ENCODE data around the gene C6orf136. TPM values are rescaled to one million over a fixed set of nuclear protein-coding genes. Genes with fewer than 3 reads are reported as not detected.

C6orf136 gene
- total and polyA plus RNA-seq, 9 donors, result 5.8 to 16.5 (median 12.4) TPM

- WGBS (ENCODE audit: insufficient coverage), result 0% methylated on average over 3 of the region's 10 CpGs
- peak overlapping the region; percentile 98 for H3K4me3 ChIP-seq (ENCODE audit: low read length)
- DNase-seq, result peak; percentile 86
- peaks cover 22% of the 10 kb centered on the region for H3K4me1 ChIP-seq (ENCODE audit: control insufficient read depth, insufficient read depth, low read length)
- peaks cover 37% of the 10 kb centered on the region for H3K36me3 ChIP-seq (ENCODE audit: control insufficient read depth, insufficient read depth, low read length)
- no peaks in the 10 kb centered on the region for H3K27me3 ChIP-seq (ENCODE audit: control insufficient read depth, insufficient read depth, low read length)
- H3K27ac ChIP-seq (ENCODE audit: low read length), result peak overlapping the region; percentile 100
- no peaks in the 10 kb centered on the region for H3K9me3 ChIP-seq (replicated peaks; ENCODE audit: control insufficient read depth, low read depth, low read length)
Measured at GRCh38 chr6:30615958-30616810, 30.7 kb upstream of the C6orf136 start.

- 0% methylated on average over 35 of the region's 40 CpGs for WGBS (ENCODE audit: insufficient coverage)
- peaks cover 40% of the 10 kb centered on the region for H3K36me3 ChIP-seq (ENCODE audit: control insufficient read depth, insufficient read depth, low read length)
- peak within 1 kb of the TSS; percentile 98 for H3K4me3 ChIP-seq (ENCODE audit: low read length)
- peak; percentile 100 for DNase-seq
- no peaks in the 10 kb centered on the region for H3K27me3 ChIP-seq (ENCODE audit: control insufficient read depth, insufficient read depth, low read length)
- H3K9me3 ChIP-seq (replicated peaks; ENCODE audit: control insufficient read depth, low read depth, low read length), result no peaks in the 10 kb centered on the region
- H3K4me1 ChIP-seq (ENCODE audit: control insufficient read depth, insufficient read depth, low read length), result peaks cover 22% of the 10 kb centered on the region
- H3K27ac ChIP-seq (ENCODE audit: low read length), result peak within 1 kb of the TSS; percentile 100
Measured at GRCh38 chr6:30616811-30617564, 29.9 kb upstream of the C6orf136 start, which contains the start of gene PPP1R10. Gene PPP1R10, minus strand, starts transcription at chr6:30617243. Its CDS starts 7,299 bp downstream, at chr6:30609944.

GRCh38 chr6:30617565-30618269, 29.2 kb upstream of the C6orf136 start, which contains the start of gene MRPS18B:
Gene MRPS18B, plus strand, starts transcription at chr6:30617840. Its CDS starts 26 bp downstream, at chr6:30617866.
- Histone ChIP-seq H3K27me3 (ENCODE audit: control insufficient read depth, insufficient read depth, low read length) (no peaks in the 10 kb centered on the region), H3K9me3 (replicated peaks; ENCODE audit: control insufficient read depth, low read depth, low read length) (no peaks in the 10 kb centered on the region), H3K36me3 (ENCODE audit: control insufficient read depth, insufficient read depth, low read length) (peaks cover 46% of the 10 kb centered on the region), H3K4me3 (ENCODE audit: low read length) (peak within 1 kb of the TSS; percentile 98), H3K4me1 (ENCODE audit: control insufficient read depth, insufficient read depth, low read length) (peaks cover 20% of the 10 kb centered on the region), H3K27ac (ENCODE audit: low read length) (peak within 1 kb of the TSS; percentile 100)
- DNase-seq, result peak; percentile 100
- under 1% methylated on average over 27 of the region's 34 CpGs for WGBS (ENCODE audit: insufficient coverage)

- WGBS (ENCODE audit: insufficient coverage), result 0% methylated on average over 3 of the region's 8 CpGs
- Histone ChIP-seq H3K27me3 (ENCODE audit: control insufficient read depth, insufficient read depth, low read length) (no peaks in the 10 kb centered on the region), H3K36me3 (ENCODE audit: control insufficient read depth, insufficient read depth, low read length) (peaks cover 48% of the 10 kb centered on the region), H3K4me3 (ENCODE audit: low read length) (peak overlapping the region; percentile 81), H3K9me3 (replicated peaks; ENCODE audit: control insufficient read depth, low read depth, low read length) (no peaks in the 10 kb centered on the region), H3K27ac (ENCODE audit: low read length) (peak overlapping the region; percentile 93), H3K4me1 (ENCODE audit: control insufficient read depth, insufficient read depth, low read length) (peaks cover 18% of the 10 kb centered on the region)
- DNase-seq, result no peak
Measured at GRCh38 chr6:30618270-30618797, 28.6 kb upstream of the C6orf136 start.

- Histone ChIP-seq H3K9me3 (replicated peaks; ENCODE audit: control insufficient read depth, low read depth, low read length) (no peaks in the 10 kb centered on the region), H3K27me3 (ENCODE audit: control insufficient read depth, insufficient read depth, low read length) (no peaks in the 10 kb centered on the region), H3K4me1 (ENCODE audit: control insufficient read depth, insufficient read depth, low read length) (peaks cover 6% of the 10 kb centered on the region), H3K36me3 (ENCODE audit: control insufficient read depth, insufficient read depth, low read length) (peaks cover 55% of the 10 kb centered on the region), H3K4me3 (ENCODE audit: low read length) (no peak overlapping the region), H3K27ac (ENCODE audit: low read length) (no peak overlapping the region)
- WGBS (ENCODE audit: insufficient coverage), result no CpG with 5 or more reads among the region's 11 CpGs
- no peak for DNase-seq
Measured at GRCh38 chr6:30619561-30619960, 27.4 kb upstream of the C6orf136 start.

- Histone ChIP-seq H3K27ac (ENCODE audit: low read length) (peak overlapping the region; percentile 95), H3K4me3 (ENCODE audit: low read length) (no peak overlapping the region), H3K36me3 (ENCODE audit: control insufficient read depth, insufficient read depth, low read length) (peaks cover 74% of the 10 kb centered on the region), H3K27me3 (ENCODE audit: control insufficient read depth, insufficient read depth, low read length) (no peaks in the 10 kb centered on the region), H3K4me1 (ENCODE audit: control insufficient read depth, insufficient read depth, low read length) (peaks cover 16% of the 10 kb centered on the region), H3K9me3 (replicated peaks; ENCODE audit: control insufficient read depth, low read depth, low read length) (no peaks in the 10 kb centered on the region)
- no peak for DNase-seq
- 100% methylated on average over 4 of the region's 8 CpGs for WGBS (ENCODE audit: insufficient coverage)
Measured at GRCh38 chr6:30625511-30625910, 21.4 kb upstream of the C6orf136 start.

- Histone ChIP-seq H3K4me1 (ENCODE audit: control insufficient read depth, insufficient read depth, low read length) (peaks cover 16% of the 10 kb centered on the region), H3K4me3 (ENCODE audit: low read length) (peak within 1 kb of the TSS; percentile 76), H3K36me3 (ENCODE audit: control insufficient read depth, insufficient read depth, low read length) (peaks cover 75% of the 10 kb centered on the region), H3K27ac (ENCODE audit: low read length) (peak within 1 kb of the TSS; percentile 95), H3K27me3 (ENCODE audit: control insufficient read depth, insufficient read depth, low read length) (no peaks in the 10 kb centered on the region), H3K9me3 (replicated peaks; ENCODE audit: control insufficient read depth, low read depth, low read length) (no peaks in the 10 kb centered on the region)
- WGBS (ENCODE audit: insufficient coverage), result 2% methylated on average over 25 of the region's 36 CpGs
- DNase-seq, result peak; percentile 93
Measured at GRCh38 chr6:30626484-30627366, 20.2 kb upstream of the C6orf136 start, which contains the start of gene ATAT1. Gene ATAT1, plus strand, starts transcription at chr6:30626874.

GRCh38 chr6:30635834-30636233, 11.1 kb upstream of the C6orf136 start:
- Histone ChIP-seq H3K36me3 (ENCODE audit: control insufficient read depth, insufficient read depth, low read length) (peaks cover 56% of the 10 kb centered on the region), H3K4me3 (ENCODE audit: low read length) (no peak overlapping the region), H3K27ac (ENCODE audit: low read length) (no peak overlapping the region), H3K9me3 (replicated peaks; ENCODE audit: control insufficient read depth, low read depth, low read length) (no peaks in the 10 kb centered on the region), H3K27me3 (ENCODE audit: control insufficient read depth, insufficient read depth, low read length) (no peaks in the 10 kb centered on the region), H3K4me1 (ENCODE audit: control insufficient read depth, insufficient read depth, low read length) (no peaks in the 10 kb centered on the region)
- 97% methylated on average over 3 of the region's 3 CpGs for WGBS (ENCODE audit: insufficient coverage)
- no peak for DNase-seq

GRCh38 chr6:30640481-30640880, 6.5 kb upstream of the C6orf136 start:
- Histone ChIP-seq H3K27me3 (ENCODE audit: control insufficient read depth, insufficient read depth, low read length) (no peaks in the 10 kb centered on the region), H3K4me1 (ENCODE audit: control insufficient read depth, insufficient read depth, low read length) (no peaks in the 10 kb centered on the region), H3K9me3 (replicated peaks; ENCODE audit: control insufficient read depth, low read depth, low read length) (no peaks in the 10 kb centered on the region), H3K4me3 (ENCODE audit: low read length) (no peak overlapping the region), H3K36me3 (ENCODE audit: control insufficient read depth, insufficient read depth, low read length) (peaks cover 72% of the 10 kb centered on the region), H3K27ac (ENCODE audit: low read length) (no peak overlapping the region)
- WGBS (ENCODE audit: insufficient coverage), result 92% methylated on average over 2 of the region's 10 CpGs
- DNase-seq, result no peak
